HK-2 (cell line): Measurements from ENCODE around the gene DNAL4.

ENCODE experiments used
- DNase-seq: peaks from one replicate; pipeline ENCODE4 v3.0.0-alpha.2; 2018; ENCODE audit not compliant: unreplicated experiment

DNAL4 gene

GRCh38 chr22:38740116-38740723 is 53.7 kb downstream of the DNAL4 start:
- no peak for DNase-seq

- DNase-seq = no peak
These were observed 54.5 kb downstream of the DNAL4 start for GRCh38 chr22:38739300-38740055.

GRCh38 chr22:38738475-38739070 is 55.4 kb downstream of the DNAL4 start:
- DNase-seq = no peak

GRCh38 chr22:38737302-38738060 is 56.5 kb downstream of the DNAL4 start:
- DNase-seq = peak; percentile 54

GRCh38 chr22:38736257-38736570 is 57.7 kb downstream of the DNAL4 start:
- no peak for DNase-seq

GRCh38 chr22:38735465-38736256 is 58.3 kb downstream of the DNAL4 start:
- DNase-seq = peak; percentile 21

- DNase-seq = no peak
These were observed 58.8 kb downstream of the DNAL4 start for GRCh38 chr22:38735126-38735464.

GRCh38 chr22:38734421-38735100 is 59.4 kb downstream of the DNAL4 start:
- DNase-seq = no peak

- DNase-seq = no peak
These were observed 60.1 kb downstream of the DNAL4 start for GRCh38 chr22:38733724-38734381.

GRCh38 chr22:38733329-38733723 is 60.6 kb downstream of the DNAL4 start:
- DNase-seq = peak; percentile 28

GRCh38 chr22:38732251-38732815 is 61.6 kb downstream of the DNAL4 start:
- no peak for DNase-seq

- no peak for DNase-seq
These were observed 62.2 kb downstream of the DNAL4 start for GRCh38 chr22:38731703-38732161.

- DNase-seq = no peak
These were observed 63.5 kb downstream of the DNAL4 start for GRCh38 chr22:38730411-38730871.

GRCh38 chr22:38729946-38730345 is 64.0 kb downstream of the DNAL4 start:
- DNase-seq = no peak

GRCh38 chr22:38728871-38729796 is 64.8 kb downstream of the DNAL4 start:
- DNase-seq = no peak
